Measurements from ENCODE around the gene NAPSA. TPM values are rescaled to one million over a fixed set of nuclear protein-coding genes. Genes with fewer than 3 reads are reported as not detected.
"Not testable (repeated sequence)": the region's sequence is repeated elsewhere in the genome, so short reads cannot be mapped to it uniquely, and the experiment has no call there.

Gene NAPSA
- total RNA-seq, 1 donor from 2014 or later, result under 0.01 TPM

DNA sequence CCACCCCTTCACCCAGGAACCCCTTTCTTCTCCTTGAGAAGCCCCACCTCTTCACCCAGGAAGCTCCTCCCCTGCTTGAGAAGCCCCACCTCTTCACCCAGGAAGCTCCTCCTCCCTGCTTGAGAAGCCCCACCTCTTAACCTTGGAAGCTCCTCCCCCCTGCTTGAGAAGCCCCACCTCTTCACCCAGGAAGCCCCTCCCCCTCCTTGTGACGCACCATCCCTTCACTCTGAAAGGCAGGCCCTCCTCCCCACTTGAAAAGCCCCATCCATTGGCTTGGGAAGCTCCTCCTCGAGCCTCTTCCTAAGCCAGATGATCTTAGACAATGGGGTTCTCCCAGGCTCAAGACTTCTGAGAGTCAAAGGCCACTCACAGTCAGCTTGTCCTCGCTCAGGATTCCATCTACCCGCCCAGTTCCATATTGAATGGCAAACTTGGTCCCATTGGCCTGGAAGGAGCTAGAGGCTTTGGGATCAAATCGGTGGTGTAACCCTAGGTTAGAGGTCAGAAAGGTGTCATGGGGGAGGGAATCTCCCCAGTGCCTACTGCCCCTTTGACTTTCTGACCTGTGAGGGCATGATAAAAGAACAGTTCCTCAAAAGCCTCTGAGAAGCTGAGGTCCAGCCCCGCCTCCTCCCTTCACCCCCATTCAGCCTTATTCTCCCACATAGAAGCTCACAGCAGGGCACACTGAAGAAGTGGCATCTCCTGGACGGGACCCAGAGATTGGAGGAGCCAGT, 4.0 kb downstream of the NAPSA start:
- DNase-seq (ENCODE audit: low read depth, low spot score), result no peak

DNA sequence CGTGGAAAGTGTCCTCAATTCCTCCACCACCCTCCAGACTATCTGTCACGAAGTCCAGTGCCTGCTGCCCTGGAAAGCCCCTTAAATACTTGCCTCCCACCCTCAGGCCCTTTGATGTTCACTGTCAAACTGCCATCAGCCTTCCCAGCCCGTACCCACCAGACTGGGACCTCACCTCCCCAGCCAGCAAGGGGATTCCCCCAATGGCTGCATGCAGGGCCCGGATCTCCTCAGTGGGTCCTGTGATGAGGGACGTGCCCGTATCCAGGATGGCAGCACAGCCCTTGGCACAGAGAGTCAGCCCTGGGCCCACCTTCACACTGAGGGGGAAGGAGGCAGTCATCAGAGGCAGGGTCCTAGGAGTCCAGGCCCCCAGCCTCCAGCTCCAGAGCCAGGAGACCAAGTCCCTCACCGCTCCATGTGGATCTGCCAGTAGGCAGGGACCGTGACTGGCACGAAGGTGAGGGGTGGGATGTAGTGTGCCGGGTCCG, 6.1 kb downstream of the NAPSA start:
- no peak for DNase-seq (ENCODE audit: low read depth, low spot score)

DNA sequence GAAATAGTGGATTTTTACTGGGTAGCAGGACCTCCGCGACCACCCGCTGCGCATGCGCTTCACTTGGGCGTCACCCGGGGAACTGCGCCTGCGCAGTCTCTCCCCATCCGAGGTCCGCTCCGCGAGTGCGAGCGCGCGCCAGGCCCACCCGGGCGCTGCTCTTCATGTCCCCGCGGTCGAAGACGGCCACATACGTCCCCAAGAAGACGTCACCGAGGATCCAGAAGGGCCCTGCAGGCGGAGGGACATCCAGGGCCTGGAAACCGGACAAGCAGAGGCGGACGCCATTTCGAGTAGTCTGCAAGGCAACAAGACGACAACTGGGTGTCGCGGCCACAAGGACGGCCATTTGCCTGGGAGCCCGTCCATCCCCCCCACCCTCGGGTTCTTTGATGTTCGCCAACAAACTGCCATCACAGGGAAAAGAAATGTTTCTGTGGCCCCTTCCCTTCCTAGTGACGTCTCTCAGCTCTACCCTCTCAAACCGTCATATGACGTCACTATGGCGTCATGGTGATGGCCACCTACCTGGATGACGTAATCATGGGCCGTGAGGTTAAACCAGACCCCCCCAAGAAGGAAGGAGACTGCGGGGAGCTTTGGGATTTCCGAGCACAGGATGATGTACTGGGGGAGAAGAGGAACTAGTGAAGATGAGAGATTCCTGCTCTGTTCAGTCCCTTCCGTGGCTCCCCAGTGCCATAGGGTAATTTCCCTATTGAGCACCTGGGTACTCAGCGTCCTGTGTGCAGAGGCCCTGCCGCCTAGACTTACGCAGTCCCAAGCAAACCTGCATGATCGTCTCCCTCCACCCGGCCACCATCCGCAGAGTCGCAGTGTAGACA, 6.7 kb downstream of the NAPSA start:
- DNase-seq (ENCODE audit: low read depth, low spot score), result no peak

DNA sequence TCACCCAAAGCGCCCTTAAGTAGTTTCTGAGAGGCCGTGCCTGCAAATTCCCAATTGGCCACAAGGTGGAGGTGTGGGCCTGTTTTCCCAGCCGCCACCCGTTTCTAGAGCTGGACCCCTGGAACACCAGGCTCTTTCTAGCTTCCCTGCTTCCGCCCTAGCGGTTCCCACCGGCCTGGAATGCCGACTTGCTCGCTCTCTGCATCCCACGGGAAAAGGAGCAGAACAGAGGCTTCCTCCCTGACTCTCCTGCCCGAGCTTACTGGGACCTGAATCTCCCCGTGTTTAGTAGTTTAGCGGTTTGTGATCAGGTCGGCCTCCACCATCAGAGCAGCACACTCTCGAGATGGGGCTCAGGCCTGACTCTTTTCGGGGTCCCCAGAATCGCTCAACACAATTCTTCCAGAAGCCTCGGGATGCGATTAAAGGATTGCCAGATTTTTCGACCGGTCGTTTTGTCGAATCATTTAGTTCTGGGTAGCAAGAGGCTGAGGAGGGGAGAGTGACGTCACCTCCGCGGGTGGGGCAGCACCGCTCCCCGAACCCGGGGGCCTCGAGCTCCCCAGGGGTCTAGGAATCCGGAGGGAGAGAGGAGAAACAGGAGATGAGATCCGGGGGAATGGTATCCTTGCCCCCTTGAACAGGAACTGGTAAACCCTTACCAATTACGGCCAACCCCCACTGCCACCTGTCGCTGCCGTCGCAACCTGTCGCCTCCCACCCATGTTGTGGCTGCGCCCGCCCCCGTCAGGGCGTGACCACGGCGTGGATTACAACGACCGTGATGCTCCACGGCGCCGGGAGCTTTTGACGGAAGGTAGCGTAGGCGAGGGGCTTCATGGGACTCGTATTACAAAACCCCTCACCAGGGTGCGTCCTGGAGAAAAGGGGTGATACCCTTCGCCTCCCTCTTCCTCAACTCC, 8.0 kb downstream of the NAPSA start:
- no peak for DNase-seq (ENCODE audit: low read depth, low spot score)

DNA sequence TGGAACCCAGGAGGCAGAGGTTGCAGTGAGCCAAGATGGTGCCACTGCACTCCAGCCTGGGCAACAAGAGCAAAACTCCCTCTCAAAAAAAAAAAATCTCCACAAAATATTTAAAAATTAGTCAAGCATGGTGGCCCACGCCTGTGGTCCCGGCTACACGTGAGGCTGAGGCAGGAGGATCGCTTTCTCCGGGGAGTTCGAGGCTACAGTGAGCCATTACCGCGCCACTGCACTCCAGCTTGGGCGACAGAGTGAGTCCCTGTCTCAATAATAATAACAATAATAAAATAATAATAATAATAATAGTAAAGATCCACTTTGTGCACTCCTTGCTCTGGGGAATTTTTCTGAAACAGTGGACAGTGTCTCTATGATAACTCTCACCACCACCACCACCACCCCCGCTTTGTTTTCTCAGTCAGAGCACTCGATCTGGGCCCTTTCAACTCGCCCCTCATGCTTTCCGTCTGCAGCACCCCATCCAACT, 8.7 kb downstream of the NAPSA start:
- DNase-seq (ENCODE audit: low read depth, low spot score), result no peak

DNA sequence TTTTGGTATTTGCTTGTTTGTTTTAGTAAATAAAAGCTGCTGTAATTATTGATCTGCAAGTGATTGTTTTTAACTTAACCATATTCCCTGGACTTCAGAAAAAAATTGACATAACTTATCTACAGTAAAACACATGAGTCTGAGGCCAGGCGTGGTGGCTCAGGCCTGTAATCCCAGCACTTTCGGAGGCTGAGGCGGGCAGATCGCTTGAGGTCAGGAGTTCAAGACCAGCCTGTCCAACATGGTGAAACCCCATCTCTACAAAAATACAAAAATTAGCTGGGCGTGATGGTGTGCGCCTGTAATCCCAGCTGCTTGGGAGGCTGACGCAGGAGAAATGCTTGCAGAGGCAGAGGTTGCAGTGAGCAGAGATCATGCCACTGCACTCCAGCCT, 12.0 kb downstream of the NAPSA start:
- not testable (repeated sequence) for DNase-seq (ENCODE audit: low read depth, low spot score)

DNA sequence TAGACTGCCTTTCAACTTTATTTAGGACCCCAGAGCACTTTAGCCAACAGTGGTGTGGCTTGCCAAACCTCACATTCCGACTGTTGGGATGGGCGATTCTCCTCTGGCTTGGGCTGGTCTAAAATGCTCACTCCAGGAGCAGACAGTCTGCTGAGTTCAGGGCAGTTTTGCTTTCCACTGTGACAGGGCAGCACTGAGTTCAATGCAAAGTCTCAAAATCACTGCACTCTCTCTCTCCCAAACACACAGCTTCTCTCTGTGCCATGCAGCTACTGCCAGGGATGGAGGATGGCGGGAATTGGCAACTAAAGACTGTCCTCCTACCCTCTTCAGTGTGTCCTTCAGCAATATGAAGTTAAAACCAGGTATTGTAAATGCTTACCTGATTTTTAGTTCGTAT, 13.2 kb downstream of the NAPSA start:
- no peak for DNase-seq (ENCODE audit: low read depth, low spot score)

DNA sequence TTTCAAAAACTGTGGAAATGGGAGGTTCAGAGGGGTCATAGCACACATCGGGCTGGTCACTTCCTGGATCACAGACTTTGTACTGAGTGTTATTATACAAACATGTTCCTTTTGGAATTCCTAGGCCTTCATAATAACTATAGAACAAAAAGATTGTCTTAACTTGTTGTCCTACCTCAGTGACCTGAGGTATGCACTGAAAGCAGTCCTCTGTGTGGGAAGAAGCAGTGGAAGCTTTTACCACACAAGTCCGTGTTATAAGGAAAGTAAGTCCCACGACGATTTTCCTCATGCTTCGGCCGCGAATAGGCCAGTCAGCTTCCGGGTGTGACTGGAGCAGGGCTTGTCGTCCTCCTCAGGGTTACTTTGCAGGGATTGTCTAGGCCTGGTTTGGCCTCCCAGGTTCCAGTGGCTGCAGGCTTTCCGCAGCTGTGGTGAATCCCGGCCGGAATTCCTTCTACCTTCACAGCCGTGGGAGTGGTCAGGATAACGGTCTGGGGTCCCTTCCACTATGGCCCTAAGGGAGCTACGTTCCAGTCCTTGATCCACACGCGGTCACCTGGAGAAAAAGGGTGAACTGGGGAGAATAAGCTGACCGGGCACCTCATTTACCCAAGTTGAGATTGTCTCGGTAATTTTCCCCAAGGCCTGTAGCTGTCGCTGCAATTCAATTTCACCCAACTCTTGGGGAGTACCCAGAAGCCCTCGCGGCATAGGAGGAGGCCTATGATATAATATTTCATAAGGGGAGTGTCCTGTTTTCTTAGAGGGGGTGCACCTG, 16.0 kb downstream of the NAPSA start:
- DNase-seq (ENCODE audit: low read depth, low spot score), result no peak

DNA sequence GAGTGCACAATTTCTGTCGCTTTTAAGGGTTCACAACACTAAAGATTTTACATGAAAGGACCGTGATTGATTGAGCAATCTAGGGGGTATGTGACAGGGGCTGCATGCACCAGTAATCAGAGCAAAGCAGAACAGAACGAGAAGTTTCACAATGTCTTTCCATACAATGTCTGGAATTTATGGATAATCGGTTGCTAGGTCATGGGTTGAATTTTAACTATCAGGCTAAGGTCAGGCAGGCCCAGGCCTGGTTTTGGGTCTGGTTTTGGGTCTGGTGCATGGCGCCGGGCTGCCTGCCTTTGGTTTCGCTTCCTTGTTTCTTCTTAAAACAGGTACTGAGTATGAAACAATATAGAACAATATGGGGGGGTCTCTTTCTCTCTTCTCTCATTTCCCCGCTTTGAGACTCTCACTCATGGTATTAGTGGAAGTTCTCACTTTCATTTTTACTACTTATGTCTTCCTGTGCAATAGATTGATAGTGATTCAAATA, 18.3 kb downstream of the NAPSA start:
- DNase-seq (ENCODE audit: low read depth, low spot score), result not testable (repeated sequence)

DNA sequence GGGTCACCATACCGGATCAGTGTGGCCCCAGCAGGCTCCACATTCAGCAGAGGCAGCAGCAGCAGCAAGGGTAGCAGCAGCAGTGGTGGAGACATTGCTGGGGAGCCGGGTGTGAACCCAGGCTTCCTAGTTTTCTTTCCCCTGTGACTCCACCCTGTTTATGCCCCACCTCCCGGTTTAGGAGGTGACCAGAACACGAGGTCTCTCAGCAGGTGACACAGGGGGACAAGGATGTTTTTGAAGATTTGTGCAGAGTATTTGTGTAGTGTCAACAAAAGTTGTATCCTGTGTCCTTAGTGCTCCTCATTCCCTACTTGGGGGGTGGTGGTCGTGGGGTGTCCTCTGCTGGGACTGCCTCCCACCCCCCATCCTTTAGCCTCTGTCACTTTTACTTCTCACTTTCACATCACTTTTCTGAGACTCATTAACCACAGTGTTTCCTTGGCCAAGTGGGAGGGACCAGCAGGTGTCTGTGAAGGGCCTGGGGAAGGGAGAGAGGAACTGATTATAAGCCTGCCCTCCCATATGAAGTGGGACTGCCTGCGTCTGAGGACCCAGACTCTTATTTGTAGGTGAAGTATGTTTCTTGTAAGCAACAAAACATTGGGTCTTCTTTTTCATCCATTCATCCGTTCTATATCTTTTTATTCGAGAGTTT, 20.6 kb downstream of the NAPSA start:
- DNase-seq (ENCODE audit: low read depth, low spot score), result no peak

DNA sequence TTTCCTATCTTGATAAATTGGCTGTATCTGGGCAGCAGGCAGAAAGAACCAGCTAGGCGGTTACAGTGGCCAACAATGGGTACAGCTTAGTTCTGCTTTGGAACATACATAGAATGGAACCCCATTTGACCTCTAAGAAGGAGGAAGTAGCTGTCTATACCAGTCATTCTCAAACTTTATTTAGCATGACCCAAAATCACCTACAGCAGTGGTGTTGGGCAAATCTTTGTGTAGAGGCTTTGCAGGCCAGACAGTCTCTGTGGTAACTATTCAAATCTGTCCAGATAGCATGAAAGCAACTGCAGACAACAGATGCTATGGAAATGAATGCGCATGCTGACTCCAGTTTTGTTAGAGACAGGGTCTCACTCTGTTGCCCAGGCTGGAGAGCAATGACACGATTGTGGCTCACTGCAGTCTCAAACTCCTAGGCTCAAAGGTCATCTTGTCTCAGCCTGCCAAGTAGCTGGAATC, 24.3 kb downstream of the NAPSA start:
- no peak for DNase-seq (ENCODE audit: low read depth, low spot score)

DNA sequence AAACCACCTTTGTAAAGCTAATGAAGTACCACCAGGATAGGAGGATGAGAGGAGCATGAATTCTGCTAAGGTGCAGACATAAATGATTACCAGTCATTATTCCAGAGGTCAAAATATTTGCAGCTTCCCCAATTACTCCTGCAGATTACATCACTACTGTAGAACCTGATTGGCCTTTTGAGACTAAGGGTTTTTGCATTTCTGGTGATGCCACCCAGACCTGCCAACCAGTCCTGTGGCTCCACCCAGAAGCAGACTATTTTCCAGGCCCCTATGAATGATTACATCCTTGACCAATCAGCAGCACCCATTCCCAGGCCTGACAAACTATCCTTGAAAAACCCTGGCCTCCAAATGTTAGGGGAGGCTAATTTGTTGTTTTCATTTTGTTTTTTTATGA, 25.1 kb downstream of the NAPSA start:
- no peak for DNase-seq (ENCODE audit: low read depth, low spot score)

DNA sequence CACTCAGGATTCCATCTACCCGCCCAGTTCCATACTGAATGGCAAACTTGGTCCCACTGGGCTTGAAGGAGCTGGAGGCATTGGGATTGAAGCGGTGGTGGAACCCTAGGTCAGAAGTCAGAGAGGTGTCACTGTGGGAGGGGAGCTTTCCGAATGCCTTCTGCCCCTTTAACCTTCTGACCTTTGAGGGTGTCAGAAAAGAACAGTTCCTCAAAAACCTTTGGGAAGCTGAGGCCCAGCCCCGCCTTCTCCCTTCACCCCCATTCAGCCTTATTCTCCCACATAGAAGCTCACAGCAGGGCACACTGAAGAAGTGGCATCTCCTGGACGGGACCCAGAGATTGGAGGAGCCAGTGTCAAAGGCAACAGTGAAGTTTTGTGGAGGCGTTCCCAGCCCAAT, 28.4 kb downstream of the NAPSA start:
- DNase-seq (ENCODE audit: low read depth, low spot score), result not testable (repeated sequence)

DNA sequence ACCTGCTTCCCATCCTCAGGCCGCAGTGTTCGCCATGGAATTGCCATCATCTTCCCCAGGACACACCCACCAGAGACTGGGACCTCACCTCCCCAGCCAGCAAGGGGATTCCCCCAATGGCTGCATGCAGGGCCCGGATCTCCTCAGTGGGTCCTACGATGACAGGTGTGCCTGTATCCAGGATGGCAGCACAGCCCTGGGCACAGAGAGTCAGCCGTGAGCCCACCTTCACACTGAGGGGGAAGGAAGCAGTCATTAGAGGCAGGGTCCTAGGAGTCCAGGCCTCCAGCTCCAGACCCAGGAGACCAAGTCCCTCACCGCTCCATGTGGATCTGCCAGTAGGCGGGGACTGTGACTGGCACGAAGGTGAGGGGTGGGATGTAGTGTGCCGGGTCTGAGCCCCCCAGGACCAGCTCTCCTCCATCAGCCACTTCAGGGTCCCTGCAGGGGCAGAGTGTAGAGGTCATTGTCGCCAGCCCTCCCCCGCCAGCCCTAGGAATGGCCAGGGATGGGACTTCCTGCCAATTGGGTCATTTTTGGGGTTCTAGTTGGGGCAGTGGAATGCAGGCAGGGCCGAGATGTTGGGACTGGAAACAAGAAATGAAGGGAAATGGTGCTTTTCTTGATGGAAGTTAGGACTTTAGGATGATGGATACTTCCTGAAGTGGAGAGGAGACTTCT, 30.6 kb downstream of the NAPSA start:
- no peak for DNase-seq (ENCODE audit: low read depth, low spot score)

DNA sequence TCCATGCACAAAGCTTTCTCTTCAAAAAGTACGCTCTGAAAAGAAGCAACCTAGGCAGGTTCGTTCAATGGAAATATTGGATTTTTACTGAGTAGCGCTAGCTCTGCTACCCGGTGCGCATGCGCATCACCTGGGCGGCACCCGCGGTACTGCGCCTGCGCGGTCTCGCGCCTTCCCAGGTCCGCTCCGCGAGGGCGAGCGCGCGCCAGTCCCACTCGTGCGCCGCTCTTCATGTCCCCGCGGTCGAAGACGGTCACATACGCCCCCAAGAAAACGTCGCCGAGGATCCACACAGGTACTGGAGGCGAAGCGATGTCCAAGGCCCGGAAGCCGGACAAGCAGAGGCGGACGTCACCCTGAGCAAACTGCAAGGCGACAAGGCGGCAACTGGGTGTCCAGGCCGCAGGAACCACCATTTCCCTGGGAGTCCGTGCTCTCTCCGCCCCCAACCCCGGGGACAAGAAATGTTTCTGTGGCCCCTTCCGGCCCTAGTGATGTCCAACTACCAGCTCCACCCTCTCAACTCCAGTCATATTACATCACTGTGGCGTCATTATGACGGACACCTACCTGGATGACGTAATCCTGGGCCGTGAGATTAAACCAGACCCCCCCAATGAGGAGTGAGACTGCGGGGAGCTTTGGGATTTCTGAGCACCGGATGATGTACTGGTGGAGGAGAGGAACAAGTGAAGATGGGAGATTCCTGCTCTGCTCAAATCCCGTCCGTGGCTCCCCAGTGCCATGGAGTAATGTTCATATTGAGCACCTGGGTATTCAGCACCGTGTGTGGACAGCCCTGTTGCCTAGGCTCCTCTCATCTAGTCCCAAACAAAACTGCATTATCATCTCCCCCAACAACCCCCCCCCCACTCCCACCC, 31.5 kb downstream of the NAPSA start:
- no peak for DNase-seq (ENCODE audit: low read depth, low spot score)

DNA sequence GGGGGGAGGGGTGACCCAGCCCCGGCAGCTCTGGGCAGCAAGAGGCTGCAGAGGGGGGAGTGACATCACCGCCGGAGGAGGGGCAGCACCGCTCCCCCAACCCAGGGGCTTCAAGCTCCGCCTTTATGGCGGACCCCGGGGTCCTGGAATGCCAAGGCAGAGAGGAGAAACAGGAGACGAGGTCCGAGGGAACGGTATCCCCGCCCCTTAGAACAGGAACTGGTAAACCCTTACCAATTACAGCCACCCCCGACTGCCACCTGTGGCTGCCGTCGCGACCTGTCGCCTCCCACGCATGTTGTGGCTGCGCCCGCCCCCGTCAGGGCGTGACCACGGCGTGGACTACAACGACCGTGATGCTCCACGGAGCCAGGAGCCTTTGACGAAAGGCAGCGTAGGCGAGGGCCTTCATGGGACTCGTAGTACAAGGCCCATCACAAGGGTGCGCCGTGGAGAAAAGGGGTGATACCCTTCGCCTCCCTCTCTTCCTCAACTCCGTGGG, 32.2 kb downstream of the NAPSA start:
- DNase-seq (ENCODE audit: low read depth, low spot score), result peak; percentile 62

DNA sequence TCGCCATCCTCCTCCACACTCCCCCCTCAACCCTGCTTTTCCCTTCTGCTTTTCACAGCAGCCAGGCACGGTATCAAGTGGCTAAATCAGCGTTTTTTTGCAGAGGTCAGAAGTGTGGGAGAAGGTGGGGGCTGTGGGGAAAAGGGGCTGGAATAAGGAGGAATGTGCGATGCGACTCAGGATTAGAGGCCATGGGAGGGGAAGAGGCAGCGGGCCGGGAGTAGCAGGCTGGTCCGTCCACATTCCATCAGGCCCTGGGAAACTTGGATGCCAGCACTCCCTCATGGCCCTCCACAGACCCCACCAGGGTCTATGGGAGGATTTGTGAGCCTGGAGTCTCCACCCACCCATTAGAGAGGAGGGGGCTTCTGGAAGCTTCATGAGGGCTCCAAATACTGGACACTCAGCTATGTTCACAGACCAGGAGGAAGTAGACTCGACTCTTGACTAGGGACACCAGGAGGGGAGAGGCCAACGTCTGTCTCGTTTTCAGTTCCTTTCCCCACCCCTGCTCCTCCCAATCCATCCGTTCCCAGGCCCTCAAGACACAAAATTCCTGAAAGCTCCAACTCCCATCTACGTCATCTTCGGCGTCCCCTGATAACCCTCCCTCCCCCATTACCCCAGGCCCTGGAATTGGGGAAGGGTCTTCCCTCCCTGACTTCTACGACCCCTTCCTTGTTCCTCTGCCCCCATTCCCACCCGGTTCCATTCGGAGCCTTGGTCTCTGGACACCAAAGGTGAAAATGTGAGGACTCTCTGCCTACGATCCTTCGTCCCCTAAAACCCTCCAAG, 33.0 kb downstream of the NAPSA start:
- DNase-seq (ENCODE audit: low read depth, low spot score), result no peak

Measured in pulmonary artery endothelial cell (primary cell).